Thyroid gland (tissue), 4 donors: ENCODE measurements around the gene TBC1D24. TPM values are rescaled to one million over a fixed set of nuclear protein-coding genes. Genes with fewer than 3 reads are reported as not detected.

ENCODE experiments used
- DNase-seq, 2 donors: peaks; one replicate each; pipeline ENCODE4 v3.0.0-alpha.2; 2019
- H3K27ac ChIP-seq, 3 donors: fragments of 200-600 bp; sonication (generic); 1 replicate in 2 of 3; 2 replicates in 1 of 3; pipeline ENCODE4 v1.5.1; 2016 to 2019; ENCODE audit warnings: mild to moderate bottlenecking in 1 of 3, moderate library complexity in 1 of 3
- H3K27me3 ChIP-seq: fragments of 200-600 bp; sonication (generic); one replicate; pipeline ENCODE4 v1.5.1; 2019
- H3K36me3 ChIP-seq, 2 donors: fragments of 200-600 bp; sonication (generic); one replicate each; pipeline ENCODE4 v1.5.1; 2016 to 2019
- H3K4me1 ChIP-seq, 2 donors: fragments of 200-600 bp; sonication (generic); one replicate each; pipeline ENCODE4 v1.5.1; 2017 to 2019
- H3K4me3 ChIP-seq, 3 donors: fragments of 200-600 bp; sonication (generic); replicated peaks in 1 of 3; 1 replicate in 2 of 3; 2 replicates in 1 of 3; pipeline ENCODE4 v1.5.1; 2016; ENCODE audit warnings: mild to moderate bottlenecking in 1 of 3
- H3K9me3 ChIP-seq: fragments of 200-600 bp; sonication (generic); one replicate; pipeline ENCODE4 v1.5.1; 2017
- CTCF ChIP-seq, 6 experiments: fragments of 200-600 bp in 3 of 6; fragments of 450-650 bp in 3 of 6; sonication (generic) in 3 of 6; IDR thresholded peaks; one replicate each; pipeline ENCODE4 v1.5.1; 2016 to 2019; ENCODE audit warnings: antibody characterized with exemption in 6 of 6, mild to moderate bottlenecking in 2 of 6, inconsistent platforms in 1 of 6, moderate library complexity in 1 of 6
- POLR2A ChIP-seq, 2 donors: fragments of 450-650 bp; IDR thresholded peaks; one replicate each; pipeline ENCODE4 v1.6.1; 2017; ENCODE audit warnings: antibody characterized with exemption in 2 of 2, mild to moderate bottlenecking in 2 of 2, moderate library complexity in 1 of 2
- WGBS, 2 donors: methylation state at CpG; one replicate each; pipeline ENCODE4 v1.1.5; 2017; 5-methylcytosine and 5-hydroxymethylcytosine counted together
- intact Hi-C: fragments of 100-400 bp; cut with DNase I; formaldehyde crosslinking; loops from one replicate; pipeline ENCODE4 v1.15.1; 2023
- total RNA-seq, 4 donors: library from RNA; depleted of rRNA; stranded (reverse); fragments of >200 nt; gene quantifications; one replicate each; pipeline ENCODE4 v1.2.3, GENCODE V29; 2016

Gene TBC1D24
- total RNA-seq, 4 donors from 2014 or later = 15.9 to 32.3 (median 21.8) TPM

GRCh38 chr16:2498531-2499253, 23.8 kb downstream of the TBC1D24 start:
- intact Hi-C loops = no loop called here
- H3K9me3 ChIP-seq = no peaks in the 10 kb centered on the region
- H3K4me1 ChIP-seq = peaks cover 46 to 74% of the 10 kb centered on the region in 2 donors
- no peaks in the 10 kb centered on the region for H3K27me3 ChIP-seq
- H3K4me3 ChIP-seq = no peak overlapping the region
- peak; percentile 97 to 98 for DNase-seq
- H3K27ac ChIP-seq = peak overlapping the region; percentile 79 to 93 (median 90)
- WGBS, 2 donors = 49 to 86% methylated on average over 7 of the region's 15 CpGs
- peaks cover 0 to 10% of the 10 kb centered on the region in 2 donors for H3K36me3 ChIP-seq
- TF ChIP-seq CTCF (IDR thresholded peaks at IDR 0.05) (no peak), POLR2A (IDR thresholded peaks at IDR 0.05) (peak in 1 of 2 donors; percentile 24)

- peak overlapping the region; percentile 79 to 93 (median 90) for H3K27ac ChIP-seq
- H3K27me3 ChIP-seq = no peaks in the 10 kb centered on the region
- no peaks in the 10 kb centered on the region for H3K9me3 ChIP-seq
- no peak overlapping the region for H3K4me3 ChIP-seq
- 89 to 100% methylated on average over 3 to 4 of the region's 6 CpGs for WGBS, 2 donors
- peaks cover 43 to 67% of the 10 kb centered on the region in 2 donors for H3K4me1 ChIP-seq
- no peak for TF ChIP-seq POLR2A (IDR thresholded peaks at IDR 0.05)
- no peak for TF ChIP-seq CTCF (IDR thresholded peaks at IDR 0.05)
- peaks cover 0 to 10% of the 10 kb centered on the region in 2 donors for H3K36me3 ChIP-seq
- intact Hi-C loops = no loop called here
- DNase-seq = no peak
These were observed 24.5 kb downstream of the TBC1D24 start for GRCh38 chr16:2499454-2499853.

- peak overlapping the region in 2 of 3 donors; percentile 79 to 90 for H3K27ac ChIP-seq
- TF ChIP-seq CTCF (IDR thresholded peaks at IDR 0.05) (no peak), POLR2A (IDR thresholded peaks at IDR 0.05) (no peak)
- H3K4me3 ChIP-seq = no peak overlapping the region
- no peaks in the 10 kb centered on the region for H3K27me3 ChIP-seq
- 93 to 95% methylated on average over 14 to 27 of the region's 29 CpGs for WGBS, 2 donors
- peaks cover 0 to 10% of the 10 kb centered on the region in 2 donors for H3K36me3 ChIP-seq
- no peak for DNase-seq
- peaks cover 43 to 63% of the 10 kb centered on the region in 2 donors for H3K4me1 ChIP-seq
- intact Hi-C loops = loop anchor here (5.0 kb wide), 3 partner anchors 73 to 303 kb away; partner anchors contain the start of genes ABCA3, CASKIN1 and CCNF
- no peaks in the 10 kb centered on the region for H3K9me3 ChIP-seq
These were observed 25.0 kb downstream of the TBC1D24 start for GRCh38 chr16:2499890-2500429.

GRCh38 chr16:2500430-2500917, 25.5 kb downstream of the TBC1D24 start:
- peak overlapping the region in 1 of 3 donors; percentile 90 for H3K27ac ChIP-seq
- H3K4me1 ChIP-seq = peaks cover 43 to 61% of the 10 kb centered on the region in 2 donors
- WGBS, 2 donors = 84 to 89% methylated on average over 9 to 16 of the region's 20 CpGs

More at GRCh38 chr16:2500430-2500917, 25.5 kb downstream of the TBC1D24 start:
- intact Hi-C loops = loop anchor here (5.0 kb wide), 3 partner anchors 73 to 303 kb away; partner anchors contain the start of genes ABCA3, CASKIN1 and CCNF
- no peaks in the 10 kb centered on the region for H3K27me3 ChIP-seq
- H3K4me3 ChIP-seq = no peak overlapping the region
- H3K36me3 ChIP-seq = peaks cover 0 to 10% of the 10 kb centered on the region in 2 donors
- no peaks in the 10 kb centered on the region for H3K9me3 ChIP-seq
- DNase-seq = no peak
- no peak for TF ChIP-seq CTCF (IDR thresholded peaks at IDR 0.05)
